ENCODE results near the gene APOBEC4. TPM values are rescaled to one million over a fixed set of nuclear protein-coding genes. Genes with fewer than 3 reads are reported as not detected.

APOBEC4 gene
- total RNA-seq, 1 donor from 2014 or later, result not detected

GRCh38 chr1:183689762-183690204, 36.7 kb upstream of the APOBEC4 start:
- DNase-seq (ENCODE audit: low spot score), result no peak
- H3K4me1 Mint-ChIP-seq, result peaks cover 5% of the 10 kb centered on the region
- peaks cover 4% of the 10 kb centered on the region for H3K27me3 Mint-ChIP-seq (ENCODE audit: insufficient read depth, low read depth)
- Histone ChIP-seq H3K9me3 (ENCODE audit: low read depth) (no peaks in the 10 kb centered on the region), H3K79me2 (ENCODE audit: low read depth) (no peaks in the 10 kb centered on the region), H3F3A (ENCODE audit: low read depth) (no peaks in the 10 kb centered on the region), H3K4me1 (no peaks in the 10 kb centered on the region), H3K27me3 (no peaks in the 10 kb centered on the region), H3K4me2 (no peak overlapping the region), H3K4me3 (no peak overlapping the region), H3K9ac (no peak overlapping the region), H4K20me1 (ENCODE audit: low read depth) (no peaks in the 10 kb centered on the region), H3K27ac (no peak overlapping the region), H2AFZ (replicated peaks) (no peak overlapping the region), H3K36me3 (no peaks in the 10 kb centered on the region)
- no peak overlapping the region for H3K4me3 Mint-ChIP-seq
- H3K36me3 Mint-ChIP-seq, result no peaks in the 10 kb centered on the region
- no peaks in the 10 kb centered on the region for H3K9me3 Mint-ChIP-seq
- TF ChIP-seq CTCF (IDR thresholded peaks at IDR 0.05), result no peak
- TF ChIP-seq EZH2 (IDR thresholded peaks at IDR 0.05), result no peak
- TF ChIP-seq EZH2phosphoT487 (IDR thresholded peaks at IDR 0.05), result no peak
- no peak overlapping the region for H3K27ac Mint-ChIP-seq

DNA sequence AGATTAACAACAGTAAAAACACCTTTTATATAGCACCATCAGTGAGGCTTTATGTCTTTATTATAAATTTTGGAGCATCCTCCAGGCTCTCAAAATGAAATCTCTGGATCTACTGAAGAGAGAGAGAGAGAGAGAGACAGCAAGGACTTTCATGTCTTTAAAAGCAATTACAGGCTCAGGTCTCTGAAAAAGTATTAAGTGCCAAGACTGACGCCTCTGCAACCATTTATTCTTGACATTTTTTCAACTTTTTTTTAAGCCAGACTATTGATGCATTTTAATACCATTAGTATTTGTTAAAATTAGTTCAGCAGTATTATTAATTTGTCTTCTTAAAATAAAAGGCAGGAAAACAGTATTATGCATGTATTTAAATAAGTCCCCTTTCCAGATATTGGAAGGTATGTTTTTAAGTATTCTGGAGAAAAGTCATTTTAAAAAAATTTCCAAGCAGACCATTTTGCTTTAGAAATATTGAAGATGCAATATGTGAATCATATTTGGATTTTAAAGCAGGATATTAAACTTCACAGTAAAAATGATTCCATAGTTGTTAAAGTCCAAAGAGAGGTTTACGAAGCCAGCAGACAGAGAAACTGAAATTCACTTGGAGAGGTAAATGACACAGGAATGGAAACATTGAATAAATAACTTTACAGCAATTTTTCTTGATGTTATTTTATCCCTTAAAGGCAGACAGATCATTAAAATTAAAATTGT, 35.4 kb upstream of the APOBEC4 start:
- no peaks in the 10 kb centered on the region for H4K20me1 ChIP-seq (ENCODE audit: low read depth)
- no peak overlapping the region for H3K4me3 Mint-ChIP-seq
- no peaks in the 10 kb centered on the region for H3K4me1 ChIP-seq
- no peaks in the 10 kb centered on the region for H3K9me3 Mint-ChIP-seq
- no peaks in the 10 kb centered on the region for H3K79me2 ChIP-seq (ENCODE audit: low read depth)
- no peak overlapping the region for H3K27ac Mint-ChIP-seq
- H3F3A ChIP-seq (ENCODE audit: low read depth), result no peaks in the 10 kb centered on the region
- H3K4me1 Mint-ChIP-seq, result no peaks in the 10 kb centered on the region
- no peak for DNase-seq (ENCODE audit: low spot score)
- TF ChIP-seq EZH2phosphoT487 (IDR thresholded peaks at IDR 0.05), result no peak
- no peak for TF ChIP-seq EZH2 (IDR thresholded peaks at IDR 0.05)
- TF ChIP-seq CTCF (IDR thresholded peaks at IDR 0.05), result no peak
- peaks cover 4% of the 10 kb centered on the region for H3K27me3 Mint-ChIP-seq (ENCODE audit: insufficient read depth, low read depth)
- H3K36me3 Mint-ChIP-seq, result no peaks in the 10 kb centered on the region
- H3K4me2 ChIP-seq, result no peak overlapping the region
- no peak overlapping the region for H3K27ac ChIP-seq
- H3K4me3 ChIP-seq, result no peak overlapping the region
- no peaks in the 10 kb centered on the region for H3K36me3 ChIP-seq
- no peaks in the 10 kb centered on the region for H3K9me3 ChIP-seq (ENCODE audit: low read depth)
- no peak overlapping the region for H3K9ac ChIP-seq
- H3K27me3 ChIP-seq, result no peaks in the 10 kb centered on the region
- H2AFZ ChIP-seq (replicated peaks), result no peak overlapping the region

DNA sequence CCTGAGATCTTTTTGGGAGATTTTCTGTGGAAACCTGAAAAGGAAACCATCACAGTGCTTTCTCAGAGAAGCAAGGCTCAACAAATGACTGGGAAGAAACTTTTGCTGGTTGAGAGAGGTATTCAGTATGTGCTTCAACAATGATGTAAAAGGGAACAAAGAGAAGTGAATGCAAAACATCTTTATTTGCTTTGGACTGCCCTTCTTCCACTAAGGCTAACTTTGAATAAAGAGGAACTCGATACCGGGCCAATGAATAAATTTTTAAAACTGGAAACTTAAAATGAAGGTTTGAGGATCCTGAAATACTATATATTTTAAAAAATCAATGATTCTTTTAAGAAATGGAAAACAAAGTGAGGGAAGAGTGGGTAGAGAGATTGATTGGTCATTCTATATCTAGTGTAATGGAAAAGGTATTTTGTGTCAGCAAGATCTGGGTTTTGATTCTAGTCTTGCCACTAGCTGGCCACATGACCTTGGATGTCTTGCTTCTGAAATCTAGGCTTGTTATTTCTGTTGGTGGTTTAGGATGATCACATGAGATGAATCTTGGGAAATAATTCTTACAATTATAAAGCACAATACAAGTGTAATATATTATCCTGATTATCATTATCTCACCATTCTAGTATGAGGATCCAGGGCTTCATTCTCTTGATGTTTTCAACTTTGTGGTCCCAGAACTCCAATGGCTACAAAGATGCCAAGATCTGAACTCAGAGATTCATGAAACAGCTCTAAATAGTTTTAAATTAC, 34.6 kb upstream of the APOBEC4 start:
- no peaks in the 10 kb centered on the region for H4K20me1 ChIP-seq (ENCODE audit: low read depth)
- H3K4me3 Mint-ChIP-seq, result no peak overlapping the region
- no peak overlapping the region for H3K27ac ChIP-seq
- no peaks in the 10 kb centered on the region for H3F3A ChIP-seq (ENCODE audit: low read depth)
- no peak for DNase-seq (ENCODE audit: low spot score)
- no peaks in the 10 kb centered on the region for H3K36me3 ChIP-seq
- H2AFZ ChIP-seq (replicated peaks), result no peak overlapping the region
- no peak overlapping the region for H3K4me3 ChIP-seq
- peaks cover 2% of the 10 kb centered on the region for H3K27me3 Mint-ChIP-seq (ENCODE audit: insufficient read depth, low read depth)
- H3K4me2 ChIP-seq, result no peak overlapping the region
- H3K9me3 ChIP-seq (ENCODE audit: low read depth), result no peaks in the 10 kb centered on the region
- no peak for TF ChIP-seq EZH2 (IDR thresholded peaks at IDR 0.05)
- no peak for TF ChIP-seq CTCF (IDR thresholded peaks at IDR 0.05)
- no peak for TF ChIP-seq EZH2phosphoT487 (IDR thresholded peaks at IDR 0.05)
- no peaks in the 10 kb centered on the region for H3K36me3 Mint-ChIP-seq
- H3K27ac Mint-ChIP-seq, result no peak overlapping the region
- peaks cover 4% of the 10 kb centered on the region for H3K9me3 Mint-ChIP-seq
- H3K79me2 ChIP-seq (ENCODE audit: low read depth), result no peaks in the 10 kb centered on the region
- no peaks in the 10 kb centered on the region for H3K4me1 ChIP-seq
- no peaks in the 10 kb centered on the region for H3K27me3 ChIP-seq
- H3K9ac ChIP-seq, result no peak overlapping the region
- H3K4me1 Mint-ChIP-seq, result no peaks in the 10 kb centered on the region

Measured in neural progenitor cell (in vitro differentiated cells).